Measurements from ENCODE around the gene RIPPLY3. TPM values are rescaled to one million over a fixed set of nuclear protein-coding genes. Genes with fewer than 3 reads are reported as not detected.
"Not testable (repeated sequence)": the region's sequence is repeated elsewhere in the genome, so short reads cannot be mapped to it uniquely, and the experiment has no call there.

Gene RIPPLY3
- total RNA-seq, 1 donor from 2014 or later: not detected

GRCh38 chr21:37001441-37001840, 5.1 kb upstream of the RIPPLY3 start:
- H3K27me3 ChIP-seq: no peaks in the 10 kb centered on the region
- no peak for TF ChIP-seq CTCF (IDR thresholded peaks at IDR 0.05)
- peaks cover under 1 to 3% of the 10 kb centered on the region in 2 donors for H3K4me1 ChIP-seq
- no peak overlapping the region for H3K27ac ChIP-seq
- no peak overlapping the region for H3K4me3 ChIP-seq
- intact Hi-C loops (cut with DNase I): no loop called here
- H3K36me3 ChIP-seq: no peaks in the 10 kb centered on the region
- no peaks in the 10 kb centered on the region for H3K9me3 ChIP-seq
- no peak for DNase-seq (ENCODE audit: low spot score in 2 of 2)

- H3K27ac ChIP-seq; H3K9me3 ChIP-seq; intact Hi-C loops (cut with DNase I); H3K36me3 ChIP-seq; H3K4me3 ChIP-seq; DNase-seq (ENCODE audit: low spot score in 2 of 2); H3K4me1 ChIP-seq; H3K27me3 ChIP-seq: not testable (repeated sequence)
Observed at GRCh38 chr21:37002851-37003250, 3.7 kb upstream of the RIPPLY3 start.

- intact Hi-C loops (cut with DNase I): not testable (repeated sequence)
Observed at GRCh38 chr21:37003917-37004316, 2.6 kb upstream of the RIPPLY3 start.

GRCh38 chr21:37005548-37006485, 685 bp upstream of the RIPPLY3 start:
- no peaks in the 10 kb centered on the region for H3K9me3 ChIP-seq
- H3K27me3 ChIP-seq: no peaks in the 10 kb centered on the region
- TF ChIP-seq CTCF (IDR thresholded peaks at IDR 0.05): no peak
- peak overlapping the region; percentile 59 for H3K4me3 ChIP-seq
- H3K36me3 ChIP-seq: no peaks in the 10 kb centered on the region
- H3K4me1 ChIP-seq: peaks cover 7 to 11% of the 10 kb centered on the region in 2 donors
- no peak for DNase-seq (ENCODE audit: low spot score in 2 of 2)
- intact Hi-C loops (cut with DNase I): no loop called here
- H3K27ac ChIP-seq: no peak overlapping the region

More at GRCh38 chr21:37003917-37004316, 2.6 kb upstream of the RIPPLY3 start:
- H3K4me3 ChIP-seq; DNase-seq (ENCODE audit: low spot score in 2 of 2); H3K27ac ChIP-seq; H3K4me1 ChIP-seq; H3K9me3 ChIP-seq; H3K27me3 ChIP-seq; H3K36me3 ChIP-seq: not testable (repeated sequence)

GRCh38 chr21:37008724-37009123, 2.2 kb downstream of the RIPPLY3 start:
- Histone ChIP-seq H3K36me3 (no peaks in the 10 kb centered on the region), H3K27ac (no peak overlapping the region), H3K9me3 (no peaks in the 10 kb centered on the region), H3K4me3 (no peak overlapping the region), H3K27me3 (no peaks in the 10 kb centered on the region), H3K4me1 (peaks cover 7 to 11% of the 10 kb centered on the region in 2 donors)
- intact Hi-C loops (cut with DNase I): no loop called here
- TF ChIP-seq CTCF (IDR thresholded peaks at IDR 0.05): no peak
- no peak for DNase-seq (ENCODE audit: low spot score in 2 of 2)

GRCh38 chr21:37009740-37010341, 3.3 kb downstream of the RIPPLY3 start:
- no peak overlapping the region for H3K27ac ChIP-seq
- no peaks in the 10 kb centered on the region for H3K9me3 ChIP-seq
- intact Hi-C loops (cut with DNase I): loop anchor here (2.0 to 5.0 kb wide), 2 partner anchors 19 to 43 kb away; partner anchors contain the start of gene HLCS
- no peaks in the 10 kb centered on the region for H3K36me3 ChIP-seq
- H3K4me1 ChIP-seq: peaks cover 7 to 11% of the 10 kb centered on the region in 2 donors
- H3K4me3 ChIP-seq: peak overlapping the region; percentile 39 to 53
- peak; percentile 71 to 87 (median 79) for TF ChIP-seq CTCF (IDR thresholded peaks at IDR 0.05)
- peak; percentile 16 to 87 for DNase-seq (ENCODE audit: low spot score in 2 of 2)
- H3K27me3 ChIP-seq: no peaks in the 10 kb centered on the region

Measured in ascending aorta (tissue), 2 donors.